NCI-H1048 (cell line): ENCODE results near the gene POF1B.

Experiments used
- DNase-seq: peaks from one replicate; lab custom pipeline; 2025; lab: John Stamatoyannopoulos, UW

POF1B gene

GRCh38 chrX:85243155-85243554, 136.3 kb downstream of the POF1B start:
- no peak for DNase-seq
